ENCODE results near the gene MTR. TPM values are rescaled to one million over a fixed set of nuclear protein-coding genes. Genes with fewer than 3 reads are reported as not detected.

Gene MTR
- total RNA-seq, 1 experiment from 2014 or later: 35.5 TPM

GRCh38 chr1:236779312-236779711, 15.8 kb upstream of the MTR start:
- H3K36me3 Mint-ChIP-seq (ENCODE audit: insufficient read depth in 1 of 3, low read depth in 3 of 3): peaks cover 0 to 11% (median 2%) of the 10 kb centered on the region in 3 experiments; a peak in 5 of 7 replicates
- no peak overlapping the region for H3K56ac ChIP-seq (ENCODE audit: insufficient read length, low read depth, low read length)
- H2BK20ac ChIP-seq (ENCODE audit: low read depth, low read length, poor library complexity, severe bottlenecking): no peak overlapping the region
- H3K4me1 ChIP-seq (ENCODE audit: insufficient read depth, low read length): no peaks in the 10 kb centered on the region
- H3K27ac Mint-ChIP-seq: no peak overlapping the region
- H3K9me3 ChIP-seq (ENCODE audit: control insufficient read depth, low read depth, low read length): no peaks in the 10 kb centered on the region
- no peak overlapping the region for H3K4ac ChIP-seq (ENCODE audit: low read depth, low read length)
- no peak overlapping the region for H3K23ac ChIP-seq (ENCODE audit: insufficient read length, low read depth, low read length)
- no peak overlapping the region for H2BK5ac ChIP-seq (ENCODE audit: insufficient read length, low read length)
- H3K23me2 ChIP-seq (ENCODE audit: insufficient read length, low read depth, low read length, poor library complexity, severe bottlenecking): no peaks in the 10 kb centered on the region
- no CpG with 5 or more reads among the region's 2 CpGs for WGBS (ENCODE audit: extremely low coverage, insufficient read length, low lambda C conversion rate)
- peaks cover 17 to 20% of the 10 kb centered on the region in 2 experiments for H3K9me3 Mint-ChIP-seq
- H4K91ac ChIP-seq (ENCODE audit: insufficient read length, low read depth, low read length): no peak overlapping the region
- TF ChIP-seq CTCF (conservative IDR thresholded peaks at IDR 0.05): no peak
- no peaks in the 10 kb centered on the region for H3K4me1 Mint-ChIP-seq
- no peak overlapping the region for H3K9ac ChIP-seq (ENCODE audit: extremely low read depth, insufficient read length, low read length)
- no peak overlapping the region for H2BK15ac ChIP-seq (ENCODE audit: low read depth, low read length)
- no peak overlapping the region for H3K14ac ChIP-seq (ENCODE audit: insufficient read depth, low read length)
- no peak overlapping the region for H3K18ac ChIP-seq (ENCODE audit: insufficient read length, low read depth, low read length)
- H4K8ac ChIP-seq (replicated peaks; ENCODE audit: insufficient read length, low read depth, low read length): no peak overlapping the region
- no peak overlapping the region for H3K4me3 Mint-ChIP-seq
- H3T11ph ChIP-seq (ENCODE audit: low read length): no peak overlapping the region
- H4K5ac ChIP-seq (ENCODE audit: insufficient read length, low read depth, low read length): no peak overlapping the region
- H2AK5ac ChIP-seq (ENCODE audit: insufficient read length, low read length): no peak overlapping the region
- no peaks in the 10 kb centered on the region for H4K20me1 ChIP-seq (ENCODE audit: control insufficient read depth, insufficient read depth, insufficient read length)
- no peaks in the 10 kb centered on the region for H3K27me3 ChIP-seq (ENCODE audit: insufficient read depth, low read length)
- no peak overlapping the region for H2BK12ac ChIP-seq (ENCODE audit: insufficient read length, low read depth, low read length)
- no peak overlapping the region for H3K4me2 ChIP-seq (ENCODE audit: insufficient read depth, insufficient read length, low read length)
- DNase-seq: no peak
- H3K27me3 Mint-ChIP-seq (ENCODE audit: low read depth): peaks cover 2% of the 10 kb centered on the region
- no peaks in the 10 kb centered on the region for H3K79me1 ChIP-seq (ENCODE audit: insufficient read depth, low read depth, low read length, poor library complexity, severe bottlenecking)
- H3K79me2 ChIP-seq (ENCODE audit: insufficient read depth, low read length): no peaks in the 10 kb centered on the region
- H2BK120ac ChIP-seq (ENCODE audit: low read depth, low read length, poor library complexity, severe bottlenecking): no peak overlapping the region
- H3K27ac ChIP-seq (ENCODE audit: insufficient read length, low read depth, low read length): no peak overlapping the region
- no peak overlapping the region for H2AFZ ChIP-seq (ENCODE audit: low read length)
